H9 (cell line): ENCODE measurements around the gene ASMTL. TPM values are rescaled to one million over a fixed set of nuclear protein-coding genes. Genes with fewer than 3 reads are reported as not detected.

Source experiments
- DNase-seq: peaks from one replicate; pipeline ENCODE4 v3.0.0-alpha.2; 2017
- H2AFZ ChIP-seq: one replicate; pipeline ENCODE4 v1.6.1; 2013; ENCODE audit warnings: mild to moderate bottlenecking, low read length, control low read depth, moderate library complexity
- H2AK5ac ChIP-seq: 2 replicates; pipeline ENCODE4 v1.6.1; 2013; ENCODE audit warnings: low read length, control low read depth, mixed read lengths; ENCODE audit not compliant: insufficient read length
- H2BK120ac ChIP-seq: one replicate; pipeline ENCODE4 v1.6.1; 2013; ENCODE audit warnings: low read depth, mild to moderate bottlenecking, low read length, control low read depth, inconsistent platforms; ENCODE audit not compliant: poor library complexity, severe bottlenecking
- H2BK12ac ChIP-seq: 2 replicates; pipeline ENCODE4 v1.6.1; 2013; ENCODE audit warnings: low read length, control low read depth, mixed read lengths, low read depth; ENCODE audit not compliant: insufficient read length
- H2BK15ac ChIP-seq: 2 replicates; pipeline ENCODE4 v1.6.1; 2013; ENCODE audit warnings: low read depth, low read length, control low read depth
- H2BK20ac ChIP-seq: one replicate; pipeline ENCODE4 v1.6.1; 2013; ENCODE audit warnings: low read depth, mild to moderate bottlenecking, low read length, control low read depth, inconsistent platforms; ENCODE audit not compliant: poor library complexity, severe bottlenecking
- H2BK5ac ChIP-seq: 2 replicates; pipeline ENCODE4 v1.6.1; 2013; ENCODE audit warnings: low read length, control low read depth, mixed read lengths; ENCODE audit not compliant: insufficient read length
- H3K14ac ChIP-seq: 2 replicates; pipeline ENCODE4 v1.6.1; 2013; ENCODE audit warnings: low read length, control low read depth; ENCODE audit not compliant: insufficient read depth
- H3K18ac ChIP-seq: 2 replicates; pipeline ENCODE4 v1.6.1; 2013; ENCODE audit warnings: low read depth, mild to moderate bottlenecking, mixed read lengths, low read length, control low read depth; ENCODE audit not compliant: insufficient read length
- H3K23ac ChIP-seq: 2 replicates; pipeline ENCODE4 v1.6.1; 2013; ENCODE audit warnings: low read length, control low read depth, mixed read lengths, low read depth; ENCODE audit not compliant: insufficient read length
- H3K23me2 ChIP-seq: 2 replicates; pipeline ENCODE4 v1.6.1; 2013; ENCODE audit warnings: low read depth, mild to moderate bottlenecking, mixed read lengths, low read length, control low read depth; ENCODE audit not compliant: insufficient read length, poor library complexity, severe bottlenecking
- H3K27ac ChIP-seq: 2 replicates; pipeline ENCODE4 v1.5.1; 2013; ENCODE audit warnings: low read length, control low read depth, mixed read lengths, low read depth; ENCODE audit not compliant: insufficient read length
- H3K27me3 ChIP-seq: 2 replicates; pipeline ENCODE4 v1.6.1; 2013; ENCODE audit warnings: low read length, control low read depth, inconsistent platforms; ENCODE audit not compliant: insufficient read depth
- H3K4ac ChIP-seq: 2 replicates; pipeline ENCODE4 v1.6.1; 2013; ENCODE audit warnings: low read depth, mild to moderate bottlenecking, control low read depth, inconsistent platforms, low read length, moderate library complexity
- H3K4me1 ChIP-seq: 2 replicates; pipeline ENCODE4 v1.6.1; 2013; ENCODE audit warnings: low read length, control low read depth, inconsistent platforms; ENCODE audit not compliant: insufficient read depth
- H3K4me2 ChIP-seq: 2 replicates; pipeline ENCODE4 v1.6.1; 2013; ENCODE audit warnings: low read length, control low read depth, mixed read lengths; ENCODE audit not compliant: insufficient read length, insufficient read depth
- H3K56ac ChIP-seq: 2 replicates; pipeline ENCODE4 v1.6.1; 2013; ENCODE audit warnings: low read depth, mild to moderate bottlenecking, mixed read lengths, low read length, control low read depth; ENCODE audit not compliant: insufficient read length
- H3K79me1 ChIP-seq: 2 replicates; pipeline ENCODE4 v1.6.1; 2013; ENCODE audit warnings: low read depth, mild to moderate bottlenecking, moderate library complexity, low read length, control low read depth, inconsistent platforms; ENCODE audit not compliant: insufficient read depth, poor library complexity, severe bottlenecking
- H3K79me2 ChIP-seq: 2 replicates; pipeline ENCODE4 v1.6.1; 2013; ENCODE audit warnings: low read length, control low read depth, inconsistent platforms; ENCODE audit not compliant: insufficient read depth
- H3K9ac ChIP-seq: 2 replicates; pipeline ENCODE4 v1.6.1; 2013; ENCODE audit warnings: low read length, control low read depth, mixed read lengths; ENCODE audit not compliant: insufficient read length; ENCODE audit errors: extremely low read depth
- H3K9me3 ChIP-seq: one replicate; pipeline ENCODE4 v1.6.1; 2013; ENCODE audit warnings: low read depth, low read length, inconsistent platforms; ENCODE audit not compliant: control insufficient read depth
- H3T11ph ChIP-seq: one replicate; pipeline ENCODE4 v1.6.1; 2013; ENCODE audit warnings: mild to moderate bottlenecking, low read length, control low read depth, inconsistent platforms
- H4K20me1 ChIP-seq: one replicate; pipeline ENCODE4 v1.6.1; 2013; ENCODE audit not compliant: control insufficient read depth, insufficient read length, insufficient read depth
- H4K5ac ChIP-seq: 2 replicates; pipeline ENCODE4 v1.6.1; 2013; ENCODE audit warnings: low read depth, mild to moderate bottlenecking, mixed read lengths, low read length, control low read depth; ENCODE audit not compliant: insufficient read length
- H4K8ac ChIP-seq: replicated peaks from 2 replicates; pipeline ENCODE4 v1.6.1; 2013; ENCODE audit warnings: low read length, control low read depth, mixed read lengths, low read depth; ENCODE audit not compliant: insufficient read length
- H4K91ac ChIP-seq: 2 replicates; pipeline ENCODE4 v1.6.1; 2013; ENCODE audit warnings: low read depth, mild to moderate bottlenecking, moderate library complexity, mixed read lengths, low read length, control low read depth; ENCODE audit not compliant: insufficient read length
- H3K27ac Mint-ChIP-seq, 3 experiments: 2 replicates in 2 of 3; 3 replicates in 1 of 3; pipeline ENCODE4 v1.8.0; 2020 to 2021; ENCODE audit warnings: mixed read lengths in 3 of 3, mild to moderate bottlenecking in 1 of 3, moderate library complexity in 1 of 3
- H3K27me3 Mint-ChIP-seq: 2 replicates; pipeline ENCODE4 v1.8.0; 2021; ENCODE audit warnings: low read depth, mild to moderate bottlenecking, moderate library complexity, mixed read lengths
- H3K36me3 Mint-ChIP-seq, 3 experiments: 2 replicates in 2 of 3; 3 replicates in 1 of 3; pipeline ENCODE4 v1.8.0; 2020 to 2021; ENCODE audit warnings: low read depth in 3 of 3, mixed read lengths in 3 of 3; ENCODE audit not compliant: insufficient read depth in 1 of 3
- H3K4me1 Mint-ChIP-seq, 2 experiments: 2 replicates each; pipeline ENCODE4 v1.8.0; 2020; ENCODE audit warnings: mixed read lengths in 2 of 2
- H3K4me3 Mint-ChIP-seq, 2 experiments: 2 replicates in 1 of 2; 3 replicates in 1 of 2; pipeline ENCODE4 v1.8.0; 2020 to 2021; ENCODE audit warnings: mild to moderate bottlenecking in 2 of 2, mixed read lengths in 2 of 2, moderate library complexity in 1 of 2
- H3K9me3 Mint-ChIP-seq, 2 experiments: 2 replicates in 1 of 2; 3 replicates in 1 of 2; pipeline ENCODE4 v1.8.0; 2020; ENCODE audit warnings: mild to moderate bottlenecking in 2 of 2, mixed read lengths in 2 of 2, moderate library complexity in 1 of 2
- CTCF ChIP-seq: fragments of 200-600 bp; sonication (generic); conservative IDR thresholded peaks from 3 replicates; pipeline ENCODE4 v1.8.0; 2021; ENCODE audit warnings: antibody characterized with exemption, mild to moderate bottlenecking
- WGBS: extraction: QIAGEN DNeasy Blood & Tissue Kit; methylation state at CpG from one replicate; pipeline ENCODE4 v1.1.7; 2013; ENCODE audit warnings: missing lambda C conversion rate, low lambda C conversion rate, mixed read lengths; ENCODE audit not compliant: insufficient read length; ENCODE audit errors: extremely low coverage; 5-methylcytosine and 5-hydroxymethylcytosine counted together
- total RNA-seq: library from RNA; stranded (reverse); gene quantifications from 2 replicates; pipeline ENCODE4 v1.2.1, GENCODE V29; 2021

ASMTL gene
- total RNA-seq, 1 experiment from 2014 or later, result 59.8 TPM

GRCh38 chrX:1472975-1473374 lies 20.3 kb upstream of the ASMTL start:
- Histone ChIP-seq H3K79me1 (no peaks in the 10 kb centered on the region), H3K4ac (no peak overlapping the region), H3K14ac (no peak overlapping the region), H2BK15ac (no peak overlapping the region), H3K56ac (no peak overlapping the region), H3K27ac (no peak overlapping the region), H4K20me1 (no peaks in the 10 kb centered on the region), H2BK20ac (no peak overlapping the region), H3K9me3 (no peaks in the 10 kb centered on the region), H3K9ac (no peak overlapping the region), H4K5ac (no peak overlapping the region), H2BK120ac (no peak overlapping the region), H3K79me2 (no peaks in the 10 kb centered on the region), H3K23me2 (no peaks in the 10 kb centered on the region), H2BK12ac (no peak overlapping the region), H3K18ac (no peak overlapping the region), H2AK5ac (no peak overlapping the region), H2BK5ac (no peak overlapping the region), H3T11ph (no peak overlapping the region), H3K27me3 (no peaks in the 10 kb centered on the region), H2AFZ (no peak overlapping the region), H4K8ac (no peak overlapping the region), H3K23ac (no peak overlapping the region), H3K4me2 (no peak overlapping the region), H3K4me1 (no peaks in the 10 kb centered on the region), H4K91ac (no peak overlapping the region)
- peaks cover 4 to 8% of the 10 kb centered on the region in 2 experiments; a peak in 3 of 4 replicates for H3K4me1 Mint-ChIP-seq
- no peaks in the 10 kb centered on the region; a peak in 1 of 7 replicates for H3K36me3 Mint-ChIP-seq
- WGBS, result 100% methylated on average over 2 of the region's 2 CpGs
- peaks cover 2 to 26% of the 10 kb centered on the region in 2 experiments; a peak in 4 of 5 replicates for H3K9me3 Mint-ChIP-seq
- DNase-seq, result no peak
- H3K4me3 Mint-ChIP-seq, result no peak overlapping the region
- TF ChIP-seq CTCF, result no peak
- peaks cover 5% of the 10 kb centered on the region; the same call in 1 of the 2 replicates for H3K27me3 Mint-ChIP-seq
- no peak overlapping the region for H3K27ac Mint-ChIP-seq
